Thyroid gland (tissue), 4 donors: Measurements from ENCODE around the gene SCGB3A1. TPM values are rescaled to one million over a fixed set of nuclear protein-coding genes. Genes with fewer than 3 reads are reported as not detected.

Experiments used
- DNase-seq, 2 donors: peaks; one replicate each; pipeline ENCODE4 v3.0.0-alpha.2; 2019
- H3K27ac ChIP-seq, 3 donors: fragments of 200-600 bp; sonication (generic); 1 replicate in 2 of 3; 2 replicates in 1 of 3; pipeline ENCODE4 v1.5.1; 2016 to 2019; ENCODE audit warnings: mild to moderate bottlenecking in 1 of 3, moderate library complexity in 1 of 3
- H3K27me3 ChIP-seq: fragments of 200-600 bp; sonication (generic); one replicate; pipeline ENCODE4 v1.5.1; 2019
- H3K36me3 ChIP-seq, 2 donors: fragments of 200-600 bp; sonication (generic); one replicate each; pipeline ENCODE4 v1.5.1; 2016 to 2019
- H3K4me1 ChIP-seq, 2 donors: fragments of 200-600 bp; sonication (generic); one replicate each; pipeline ENCODE4 v1.5.1; 2017 to 2019
- H3K4me3 ChIP-seq, 3 donors: fragments of 200-600 bp; sonication (generic); replicated peaks in 1 of 3; 1 replicate in 2 of 3; 2 replicates in 1 of 3; pipeline ENCODE4 v1.5.1; 2016; ENCODE audit warnings: mild to moderate bottlenecking in 1 of 3
- H3K9me3 ChIP-seq: fragments of 200-600 bp; sonication (generic); one replicate; pipeline ENCODE4 v1.5.1; 2017
- CTCF ChIP-seq, 6 experiments: fragments of 200-600 bp in 3 of 6; fragments of 450-650 bp in 3 of 6; sonication (generic) in 3 of 6; IDR thresholded peaks; one replicate each; pipeline ENCODE4 v1.5.1; 2016 to 2019; ENCODE audit warnings: antibody characterized with exemption in 6 of 6, mild to moderate bottlenecking in 2 of 6, inconsistent platforms in 1 of 6, moderate library complexity in 1 of 6
- POLR2A ChIP-seq, 2 donors: fragments of 450-650 bp; IDR thresholded peaks; one replicate each; pipeline ENCODE4 v1.6.1; 2017; ENCODE audit warnings: antibody characterized with exemption in 2 of 2, mild to moderate bottlenecking in 2 of 2, moderate library complexity in 1 of 2
- WGBS, 2 donors: methylation state at CpG; one replicate each; pipeline ENCODE4 v1.1.5; 2017; 5-methylcytosine and 5-hydroxymethylcytosine counted together
- intact Hi-C: fragments of 100-400 bp; cut with DNase I; formaldehyde crosslinking; loops from one replicate; pipeline ENCODE4 v1.15.1; 2023
- total RNA-seq, 4 donors: library from RNA; depleted of rRNA; stranded (reverse); fragments of >200 nt; gene quantifications; one replicate each; pipeline ENCODE4 v1.2.3, GENCODE V29; 2016

Gene SCGB3A1
- total RNA-seq, 4 donors from 2014 or later = 1.0 to 8.1 (median 3.5) TPM; not detected in 1

- Histone ChIP-seq H3K4me1 (no peaks in the 10 kb centered on the region), H3K27ac (no peak overlapping the region), H3K27me3 (no peaks in the 10 kb centered on the region), H3K36me3 (no peaks in the 10 kb centered on the region), H3K9me3 (no peaks in the 10 kb centered on the region), H3K4me3 (no peak overlapping the region)
- 56 to 59% methylated on average over 19 to 20 of the region's 20 CpGs for WGBS, 2 donors
- no peak for DNase-seq
- intact Hi-C loops = no loop called here
- no peak for TF ChIP-seq CTCF (IDR thresholded peaks at IDR 0.05)
- no peak for TF ChIP-seq POLR2A (IDR thresholded peaks at IDR 0.05)
Observed at GRCh38 chr5:180637962-180638680, 46.8 kb upstream of the SCGB3A1 start.

GRCh38 chr5:180636403-180637075, 45.2 kb upstream of the SCGB3A1 start:
- no peaks in the 10 kb centered on the region for H3K4me1 ChIP-seq
- H3K9me3 ChIP-seq = no peaks in the 10 kb centered on the region
- no peak overlapping the region for H3K27ac ChIP-seq
- DNase-seq = peak in 1 of 2 donors; percentile 15
- intact Hi-C loops = no loop called here
- H3K4me3 ChIP-seq = no peak overlapping the region
- no peaks in the 10 kb centered on the region for H3K27me3 ChIP-seq
- TF ChIP-seq CTCF (IDR thresholded peaks at IDR 0.05) (no peak), POLR2A (IDR thresholded peaks at IDR 0.05) (no peak)
- no peaks in the 10 kb centered on the region for H3K36me3 ChIP-seq
- WGBS, 2 donors = 73 to 76% methylated on average over 18 of the region's 18 CpGs

- no peak for DNase-seq
- Histone ChIP-seq H3K9me3 (no peaks in the 10 kb centered on the region), H3K4me1 (no peaks in the 10 kb centered on the region), H3K4me3 (no peak overlapping the region), H3K27ac (no peak overlapping the region), H3K27me3 (no peaks in the 10 kb centered on the region), H3K36me3 (no peaks in the 10 kb centered on the region)
- WGBS, 2 donors = 80 to 85% methylated on average over 8 of the region's 8 CpGs
- TF ChIP-seq POLR2A (IDR thresholded peaks at IDR 0.05) (no peak), CTCF (IDR thresholded peaks at IDR 0.05) (no peak)
- intact Hi-C loops = no loop called here
Observed at GRCh38 chr5:180636016-180636402, 44.7 kb upstream of the SCGB3A1 start.

- intact Hi-C loops = no loop called here
- Histone ChIP-seq H3K4me3 (no peak overlapping the region), H3K27me3 (no peaks in the 10 kb centered on the region), H3K9me3 (no peaks in the 10 kb centered on the region), H3K36me3 (no peaks in the 10 kb centered on the region), H3K4me1 (no peaks in the 10 kb centered on the region), H3K27ac (no peak overlapping the region)
- no peak for DNase-seq
- 82 to 88% methylated on average over 10 to 11 of the region's 14 CpGs for WGBS, 2 donors
- TF ChIP-seq POLR2A (IDR thresholded peaks at IDR 0.05) (no peak), CTCF (IDR thresholded peaks at IDR 0.05) (no peak)
Observed at GRCh38 chr5:180633283-180634177, 42.2 kb upstream of the SCGB3A1 start.
